Measurements from ENCODE around the gene MYOM3.

- no peak for TF ChIP-seq POLR2AphosphoS5 (IDR thresholded peaks at IDR 0.05)
- no peak for TF ChIP-seq CTCF (IDR thresholded peaks at IDR 0.05)
- TF ChIP-seq EP300 (IDR thresholded peaks at IDR 0.05), result no peak
- no peak for TF ChIP-seq POLR2A (IDR thresholded peaks at IDR 0.05)
Measured at GRCh38 chr1:24051206-24051945, 60.6 kb downstream of the MYOM3 start.
